GM12878 (cell line): ENCODE measurements around the gene RBMS3. TPM values are rescaled to one million over a fixed set of nuclear protein-coding genes. Genes with fewer than 3 reads are reported as not detected.

ENCODE experiments used
- ATAC-seq: fragments of 200-7000 bp; cut with Tn5 transposase; 3 replicates; pipeline ENCODE4 v1.9.1; 2020; ENCODE audit warnings: mild to moderate bottlenecking, moderate library complexity
- BruUV-seq: library from RNA; stranded (reverse); fragments of 400-500 nt; replicated peaks from 2 replicates; lab custom pipeline; 2021; lab: Mats Ljungman, UMichigan
- CTCF ChIA-PET: fragments of 300-600 bp; sonication (Branson Sonifier 250); formaldehyde crosslinking; extraction: SDS; loops from one replicate; lab custom pipeline; 2021; ENCODE audit warnings: inconsistent platforms; lab: Yijun Ruan, JAX
- POLR2A ChIA-PET: fragments of 350-600 bp; formaldehyde crosslinking; extraction: SDS; loops from one replicate; lab custom pipeline; 2021; ENCODE audit warnings: inconsistent platforms; lab: Charles Lee
- RAD21 ChIA-PET: fragments of 300-600 bp; sonication (Branson Sonifier 250); formaldehyde crosslinking; loops from one replicate; lab custom pipeline; 2023; ENCODE audit warnings: antibody characterized with exemption; ENCODE audit not compliant: unreplicated experiment; lab: Charles Lee
- SMC1A ChIA-PET: fragments of 300-600 bp; sonication (Branson Sonifier 250); formaldehyde crosslinking; loops from one replicate; lab custom pipeline; 2023; ENCODE audit not compliant: unreplicated experiment, uncharacterized antibody; lab: Charles Lee
- DNase-seq: peaks from one replicate; pipeline ENCODE4 v3.0.0-alpha.2; 2011; ENCODE audit warnings: low read depth, low spot score
- FAIRE-seq: peaks from 3 replicates; lab custom pipeline; 2011; peaks lifted over from hg19 to GRCh38; lab: Jason Lieb, UNC
- H2AFZ ChIP-seq: 2 replicates; pipeline ENCODE4 v1.6.0; 2011; ENCODE audit warnings: low read depth, low read length, control low read depth; ENCODE audit not compliant: control insufficient read depth
- H3K27ac ChIP-seq: 2 replicates; pipeline ENCODE4 v1.5.1; 2011; ENCODE audit warnings: control low read depth; ENCODE audit not compliant: control insufficient read depth, insufficient read depth
- H3K27me3 ChIP-seq, 2 experiments: replicated peaks in 1 of 2; 2 replicates each; pipeline versions ENCODE4 v1.6.0 to v1.6.1; 2011; ENCODE audit warnings: low read length in 1 of 2; ENCODE audit not compliant: control insufficient read depth in 2 of 2, insufficient read depth in 2 of 2
- H3K36me3 ChIP-seq, 2 experiments: 2 replicates each; pipeline ENCODE4 v1.5.1; 2011; ENCODE audit warnings: low read length in 1 of 2; ENCODE audit not compliant: control insufficient read depth in 2 of 2, insufficient read depth in 2 of 2
- H3K4me1 ChIP-seq: 2 replicates; pipeline ENCODE4 v1.6.1; 2011; ENCODE audit warnings: mild to moderate bottlenecking, low read length, moderate library complexity, mixed read lengths; ENCODE audit not compliant: control insufficient read depth, insufficient read depth
- H3K4me2 ChIP-seq: 2 replicates; pipeline ENCODE4 v1.6.0; 2011; ENCODE audit warnings: control low read depth; ENCODE audit not compliant: control insufficient read depth, insufficient read depth
- H3K4me3 ChIP-seq: fragments of 200-600 bp; sonication (generic); 2 replicates; pipeline ENCODE4 v1.5.1; 2016
- H3K79me2 ChIP-seq: 2 replicates; pipeline ENCODE4 v1.6.0; 2011; ENCODE audit warnings: low read length; ENCODE audit not compliant: control insufficient read depth, insufficient read depth
- H3K9ac ChIP-seq: 2 replicates; pipeline ENCODE4 v1.8.0; 2011; ENCODE audit warnings: low read length, control low read depth, mixed read lengths; ENCODE audit not compliant: control insufficient read depth, insufficient read depth
- H3K9me3 ChIP-seq: replicated peaks from 3 replicates; pipeline ENCODE4 v1.5.1; 2011; ENCODE audit warnings: mild to moderate bottlenecking, low read length; ENCODE audit not compliant: control insufficient read depth, insufficient read depth
- H4K20me1 ChIP-seq: 2 replicates; pipeline ENCODE4 v1.6.0; 2011; ENCODE audit not compliant: control insufficient read depth, insufficient read depth
- BACH1 ChIP-seq: fragments of 450-650 bp; IDR thresholded peaks from 2 replicates; pipeline ENCODE4 v1.6.1; 2017; ENCODE audit warnings: mild to moderate bottlenecking, borderline replicate concordance
- HDGF ChIP-seq: fragments of 450-650 bp; IDR thresholded peaks from 2 replicates; pipeline ENCODE4 v1.6.1; 2016; ENCODE audit warnings: antibody characterized with exemption
- IKZF1 ChIP-seq: fragments of 450-650 bp; conservative IDR thresholded peaks from 2 replicates; pipeline ENCODE4 v1.6.1; 2017; ENCODE audit warnings: antibody characterized with exemption, mild to moderate bottlenecking
- NKRF ChIP-seq: fragments of 450-650 bp; conservative IDR thresholded peaks from 2 replicates; pipeline ENCODE4 v1.6.1; 2017; ENCODE audit warnings: mild to moderate bottlenecking, moderate library complexity
- SMAD5 ChIP-seq: IDR thresholded peaks from 2 replicates; pipeline ENCODE4 v1.6.1; 2016; ENCODE audit warnings: antibody characterized with exemption, low read depth
- STAT1 ChIP-seq: fragments of 450-650 bp; conservative IDR thresholded peaks from 2 replicates; pipeline ENCODE4 v1.6.1; 2014; ENCODE audit warnings: antibody characterized with exemption, mild to moderate bottlenecking
- ZZZ3 ChIP-seq: IDR thresholded peaks from 2 replicates; pipeline ENCODE4 v1.6.1; 2011; ENCODE audit warnings: low read depth; ENCODE audit not compliant: control insufficient read depth, insufficient read length
- WGBS: methylation state at CpG from one replicate; pipeline ENCODE4 v1.1.6; 2016; ENCODE audit warnings: low lambda C conversion rate; ENCODE audit not compliant: insufficient replicate concordance, insufficient coverage; ENCODE audit errors: missing lambda C conversion rate; 5-methylcytosine and 5-hydroxymethylcytosine counted together
- in situ Hi-C: fragments of 300-500 bp; cut with MboI; formaldehyde crosslinking; loops from 9 replicates; pipeline ENCODE4 v1.14.3; 2018; ENCODE audit warnings: mixed read lengths
- intact Hi-C: fragments of 100-400 bp; cut with micrococcal nuclease; formaldehyde crosslinking; loops from one replicate; pipeline ENCODE4 v1.14.2; 2022; ENCODE audit not compliant: unreplicated experiment
- polyA plus RNA-seq, 11 experiments: library from polyadenylated mRNA; depleted of rRNA in 4 of 11; unstranded in 6 of 11; stranded (reverse) in 5 of 11; fragments of >200 nt; fragmentation: Nextera tagmentation in 4 of 11; fragmentation: Illumina TruSeq in 1 of 11; extraction: Ambion mirVana in 4 of 11; extraction: Trizol in 1 of 11; gene quantifications; 1 replicate in 1 of 11; 2 replicates in 10 of 11; pipeline versions ENCODE4 v1.2.1 to v1.2.3, GENCODE V29; 2011 to 2016; ENCODE audit warnings: inconsistent platforms in 2 of 11, missing spikeins in 2 of 11, low read depth in 1 of 11
- total RNA-seq, 4 experiments: library from RNA; depleted of rRNA in 3 of 4; stranded (reverse); fragments of >200 nt in 3 of 4; fragmentation: Illumina TruSeq in 1 of 4; extraction: Trizol in 1 of 4; gene quantifications; 2 replicates each; pipeline versions ENCODE4 v1.2.1 to v1.2.3, GENCODE V29; 2013 to 2021
- TF ChIP-seq, protein P1 (sequence below): IDR thresholded peaks from 2 replicates; pipeline ENCODE4 v1.6.1; 2011; ENCODE audit warnings: low read depth, mild to moderate bottlenecking, low read length, moderate library complexity, borderline replicate concordance; ENCODE audit errors: extremely low read depth
- TF ChIP-seq, protein P2 (sequence below): IDR thresholded peaks from 2 replicates; pipeline ENCODE4 v1.6.1; 2012; ENCODE audit warnings: mild to moderate bottlenecking, low read depth, low read length

The RBMS3 gene
- total and polyA plus RNA-seq, 10 of the 15 experiments (the other 5 are each of a cell fraction or from before 2014, with no cell fraction given): 0.79 to 4.7 (median 3.1) TPM

GRCh38 chr3:29454161-29454611 is 173.3 kb downstream of the RBMS3 start:
- no peaks in the 10 kb centered on the region for H4K20me1 ChIP-seq
- DNase-seq (no peak), FAIRE-seq (no peak), ATAC-seq (no peak)
- WGBS: 66% methylated on average over 5 of the region's 5 CpGs
- H3K27me3 ChIP-seq: no peaks in the 10 kb centered on the region
- H3K79me2 ChIP-seq: no peaks in the 10 kb centered on the region
- H3K27ac ChIP-seq: no peak overlapping the region
- H3K36me3 ChIP-seq: no peaks in the 10 kb centered on the region
- intact Hi-C loops: no loop called here
- BruUV-seq: no TSS peak
- ChIA-PET RAD21 (interaction anchor here (0.9 kb wide), 1 partner anchor 163 kb away, joined by 3 read pairs; no protein-coding TSS in a partner anchor), POLR2A (no interaction called here), CTCF (interaction anchor here (1.0 kb wide), 1 partner anchor 12 kb away, joined by 4 read pairs; no protein-coding TSS in a partner anchor), SMC1A (interaction anchor here (0.7 to 1.9 kb wide), 3 partner anchors 9 to 122 kb away, joined by 3 to 4 read pairs (median 4); no protein-coding TSS in a partner anchor)
- no peak overlapping the region for H3K4me2 ChIP-seq
- in situ Hi-C loops: no loop called here
- H3K9ac ChIP-seq: no peak overlapping the region
- TF ChIP-seq IKZF1 (no peak), HDGF (no peak), ZZZ3 (no peak), NKRF (no peak)
- no peak overlapping the region for H3K4me3 ChIP-seq
- H3K9me3 ChIP-seq: no peaks in the 10 kb centered on the region
- no peak overlapping the region for H2AFZ ChIP-seq
- no peaks in the 10 kb centered on the region for H3K4me1 ChIP-seq

- Histone ChIP-seq H3K9me3 (no peaks in the 10 kb centered on the region), H3K4me2 (no peak overlapping the region), H4K20me1 (no peaks in the 10 kb centered on the region), H3K9ac (no peak overlapping the region), H3K4me1 (no peaks in the 10 kb centered on the region), H3K27me3 (no peaks in the 10 kb centered on the region), H3K4me3 (no peak overlapping the region), H2AFZ (no peak overlapping the region), H3K36me3 (no peaks in the 10 kb centered on the region), H3K79me2 (no peaks in the 10 kb centered on the region), H3K27ac (no peak overlapping the region)
- FAIRE-seq (no peak), DNase-seq (no peak), ATAC-seq (no peak)
- ChIA-PET CTCF (no interaction called here), SMC1A (no interaction called here), POLR2A (no interaction called here), RAD21 (no interaction called here)
- in situ Hi-C loops (no loop called here), intact Hi-C loops (no loop called here)
- 4% methylated on average over 2 of the region's 2 CpGs for WGBS
- no TSS peak for BruUV-seq
- TF ChIP-seq STAT1 (no peak), BACH1 (no peak), SMAD5 (no peak)
- TF ChIP-seq, protein P1, sequence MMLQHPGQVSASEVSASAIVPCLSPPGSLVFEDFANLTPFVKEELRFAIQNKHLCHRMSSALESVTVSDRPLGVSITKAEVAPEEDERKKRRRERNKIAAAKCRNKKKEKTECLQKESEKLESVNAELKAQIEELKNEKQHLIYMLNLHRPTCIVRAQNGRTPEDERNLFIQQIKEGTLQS: no peak
- TF ChIP-seq, protein P2, sequence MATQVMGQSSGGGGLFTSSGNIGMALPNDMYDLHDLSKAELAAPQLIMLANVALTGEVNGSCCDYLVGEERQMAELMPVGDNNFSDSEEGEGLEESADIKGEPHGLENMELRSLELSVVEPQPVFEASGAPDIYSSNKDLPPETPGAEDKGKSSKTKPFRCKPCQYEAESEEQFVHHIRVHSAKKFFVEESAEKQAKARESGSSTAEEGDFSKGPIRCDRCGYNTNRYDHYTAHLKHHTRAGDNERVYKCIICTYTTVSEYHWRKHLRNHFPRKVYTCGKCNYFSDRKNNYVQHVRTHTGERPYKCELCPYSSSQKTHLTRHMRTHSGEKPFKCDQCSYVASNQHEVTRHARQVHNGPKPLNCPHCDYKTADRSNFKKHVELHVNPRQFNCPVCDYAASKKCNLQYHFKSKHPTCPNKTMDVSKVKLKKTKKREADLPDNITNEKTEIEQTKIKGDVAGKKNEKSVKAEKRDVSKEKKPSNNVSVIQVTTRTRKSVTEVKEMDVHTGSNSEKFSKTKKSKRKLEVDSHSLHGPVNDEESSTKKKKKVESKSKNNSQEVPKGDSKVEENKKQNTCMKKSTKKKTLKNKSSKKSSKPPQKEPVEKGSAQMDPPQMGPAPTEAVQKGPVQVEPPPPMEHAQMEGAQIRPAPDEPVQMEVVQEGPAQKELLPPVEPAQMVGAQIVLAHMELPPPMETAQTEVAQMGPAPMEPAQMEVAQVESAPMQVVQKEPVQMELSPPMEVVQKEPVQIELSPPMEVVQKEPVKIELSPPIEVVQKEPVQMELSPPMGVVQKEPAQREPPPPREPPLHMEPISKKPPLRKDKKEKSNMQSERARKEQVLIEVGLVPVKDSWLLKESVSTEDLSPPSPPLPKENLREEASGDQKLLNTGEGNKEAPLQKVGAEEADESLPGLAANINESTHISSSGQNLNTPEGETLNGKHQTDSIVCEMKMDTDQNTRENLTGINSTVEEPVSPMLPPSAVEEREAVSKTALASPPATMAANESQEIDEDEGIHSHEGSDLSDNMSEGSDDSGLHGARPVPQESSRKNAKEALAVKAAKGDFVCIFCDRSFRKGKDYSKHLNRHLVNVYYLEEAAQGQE: no peak
Observed at GRCh38 chr3:29456901-29457300, 176.0 kb downstream of the RBMS3 start.
